Stimulated activated CD8-positive, alpha-beta memory T cell treated with anti-CD3 and anti-CD28 coated beads, Interleukin-12 subunit alpha, Interleukin-12 subunit beta, amount 100 ng/mL, for 24 hours (primary cell): Measurements from ENCODE around the gene MRPL22.
"Not testable (repeated sequence)": the region's sequence is repeated elsewhere in the genome, so short reads cannot be mapped to it uniquely, and the experiment has no call there.

Experiments used
- DNase-seq: peaks from one replicate; pipeline ENCODE4 v3.0.0-alpha.2; 2020; ENCODE audit errors: extremely low read depth

Gene MRPL22

GRCh38 chr5:154940375-154940771 is 500 bp upstream of the MRPL22 start:
- no peak for DNase-seq

GRCh38 chr5:154943527-154943926 is 2.7 kb downstream of the MRPL22 start:
- no peak for DNase-seq

GRCh38 chr5:154944716-154945115 is 3.8 kb downstream of the MRPL22 start:
- no peak for DNase-seq

- DNase-seq, result no peak
These were observed 4.9 kb downstream of the MRPL22 start for GRCh38 chr5:154945695-154946301.

- DNase-seq, result no peak
These were observed 6.9 kb downstream of the MRPL22 start for GRCh38 chr5:154947778-154948177.

GRCh38 chr5:154948313-154948712 is 7.4 kb downstream of the MRPL22 start:
- no peak for DNase-seq

GRCh38 chr5:154949781-154950180 is 8.9 kb downstream of the MRPL22 start:
- DNase-seq, result no peak

GRCh38 chr5:154956712-154957111 is 15.8 kb downstream of the MRPL22 start:
- no peak for DNase-seq

- DNase-seq, result no peak
These were observed 21.6 kb downstream of the MRPL22 start for GRCh38 chr5:154962494-154962893.

- no peak for DNase-seq
These were observed 25.4 kb downstream of the MRPL22 start for GRCh38 chr5:154966081-154966841.

- DNase-seq, result no peak
These were observed 26.0 kb downstream of the MRPL22 start for GRCh38 chr5:154966874-154967273.

- no peak for DNase-seq
These were observed 26.6 kb downstream of the MRPL22 start for GRCh38 chr5:154967421-154968024.

- DNase-seq, result no peak
These were observed 28.1 kb downstream of the MRPL22 start for GRCh38 chr5:154968953-154969352.

- DNase-seq, result no peak
These were observed 29.9 kb downstream of the MRPL22 start for GRCh38 chr5:154970759-154971158.

- DNase-seq, result no peak
These were observed 30.6 kb downstream of the MRPL22 start for GRCh38 chr5:154971501-154971900.

GRCh38 chr5:154972476-154973080 is 31.7 kb downstream of the MRPL22 start:
- no peak for DNase-seq

GRCh38 chr5:154976082-154976481 is 35.2 kb downstream of the MRPL22 start:
- not testable (repeated sequence) for DNase-seq

GRCh38 chr5:154977409-154977808 is 36.5 kb downstream of the MRPL22 start:
- DNase-seq, result no peak

- DNase-seq, result not testable (repeated sequence)
These were observed 37.4 kb downstream of the MRPL22 start for GRCh38 chr5:154978294-154978693.

GRCh38 chr5:154984946-154985516 is 44.2 kb downstream of the MRPL22 start:
- no peak for DNase-seq

- DNase-seq, result no peak
These were observed 45.3 kb downstream of the MRPL22 start for GRCh38 chr5:154986151-154986550.

- no peak for DNase-seq
These were observed 48.8 kb downstream of the MRPL22 start for GRCh38 chr5:154989626-154990025.
